K562 (cell line): ENCODE measurements around the gene PCSK7. TPM values are rescaled to one million over a fixed set of nuclear protein-coding genes. Genes with fewer than 3 reads are reported as not detected.

ENCODE experiments used
- DPF2 ChIP-seq: fragments of 450-650 bp; IDR thresholded peaks from 2 replicates; pipeline ENCODE4 v1.6.1; 2016
- ELF2 ChIP-seq: fragments of 250-450 bp; sonication (Bioruptor Pico); IDR thresholded peaks from 2 replicates; pipeline ENCODE4 v1.5.0; 2021; ENCODE audit warnings: mild to moderate bottlenecking
- MTA2 ChIP-seq: fragments of 450-650 bp; IDR thresholded peaks from 2 replicates; pipeline ENCODE4 v1.6.1; 2016; ENCODE audit warnings: low read depth
- SREBF2 ChIP-seq: sonication (generic); formaldehyde crosslinking; IDR thresholded peaks from 2 replicates; pipeline ENCODE4 v1.4.0; 2020; ENCODE audit warnings: mild to moderate bottlenecking, missing genetic modification reagents
- TRIM24 ChIP-seq, 2 experiments: fragments of 450-650 bp; IDR thresholded peaks; 2 replicates each; pipeline ENCODE4 v1.6.1; 2016
- ZNF263 ChIP-seq: sonication (generic); formaldehyde crosslinking; IDR thresholded peaks from 2 replicates; pipeline ENCODE4 v1.8.0; 2022; ENCODE audit warnings: mild to moderate bottlenecking, missing genetic modification reagents, borderline replicate concordance
- ZNF668 ChIP-seq: fragments of 250-450 bp; sonication (Bioruptor Pico); IDR thresholded peaks from 2 replicates; pipeline ENCODE4 v1.8.0; 2022; ENCODE audit warnings: mild to moderate bottlenecking, inconsistent platforms
- ZNF766 ChIP-seq: fragments of 200-800 bp; sonication (Bioruptor generic); conservative IDR thresholded peaks from 2 replicates; pipeline ENCODE4 v1.6.1; 2016; ENCODE audit warnings: missing genetic modification characterization, missing compliant biosample characterization
- ZZZ3 ChIP-seq: fragments of 450-650 bp; IDR thresholded peaks from 2 replicates; pipeline ENCODE4 v1.6.1; 2016; ENCODE audit warnings: antibody characterized with exemption, mild to moderate bottlenecking, moderate library complexity
- polyA plus RNA-seq, 8 experiments: library from polyadenylated mRNA; depleted of rRNA in 4 of 8; stranded (reverse) in 5 of 8; unstranded in 3 of 8; fragments of >200 nt; fragmentation: Nextera tagmentation in 2 of 8; fragmentation: Illumina TruSeq in 1 of 8; extraction: Ambion mirVana in 2 of 8; extraction: Trizol in 1 of 8; gene quantifications; 2 replicates each; pipeline versions ENCODE4 v1.2.1 to v1.2.3, GENCODE V29; 2011 to 2014; ENCODE audit warnings: inconsistent platforms in 1 of 8, missing spikeins in 1 of 8
- total RNA-seq, 7 experiments: library from RNA; depleted of rRNA in 6 of 7; stranded (reverse); fragments of >200 nt in 6 of 7; fragmentation: Illumina TruSeq in 2 of 7; extraction: Trizol in 2 of 7; gene quantifications; 2 replicates each; pipeline versions ENCODE4 v1.2.1 to v1.2.3, GENCODE V29; 2011 to 2021; ENCODE audit warnings: low replicate concordance in 1 of 7
- TF ChIP-seq, protein P1 (sequence below): IDR thresholded peaks from 2 replicates; pipeline ENCODE4 v1.6.1; 2012; ENCODE audit warnings: low read depth, low read length, improper control_type of control experiment, borderline replicate concordance
- TF ChIP-seq, protein P2 (sequence below), 3 experiments: fragments of 200-800 bp in 1 of 3; fragments of 250-450 bp in 1 of 3; fragments of 450-650 bp in 1 of 3; sonication (Bioruptor Pico) in 1 of 3; sonication (Bioruptor generic) in 1 of 3; formaldehyde crosslinking in 1 of 3; IDR thresholded peaks; 2 replicates each; pipeline versions ENCODE4 v1.6.1 to v1.8.0; 2016 to 2022; ENCODE audit warnings: mild to moderate bottlenecking in 2 of 3, missing genetic modification characterization in 2 of 3, missing compliant biosample characterization in 1 of 3, moderate library complexity in 1 of 3

PCSK7 gene
- total and polyA plus RNA-seq, 9 of the 15 experiments (the other 6 are each of a cell fraction or from before 2014, with no cell fraction given): 3.1 to 29.2 (median 15.6) TPM

DNA sequence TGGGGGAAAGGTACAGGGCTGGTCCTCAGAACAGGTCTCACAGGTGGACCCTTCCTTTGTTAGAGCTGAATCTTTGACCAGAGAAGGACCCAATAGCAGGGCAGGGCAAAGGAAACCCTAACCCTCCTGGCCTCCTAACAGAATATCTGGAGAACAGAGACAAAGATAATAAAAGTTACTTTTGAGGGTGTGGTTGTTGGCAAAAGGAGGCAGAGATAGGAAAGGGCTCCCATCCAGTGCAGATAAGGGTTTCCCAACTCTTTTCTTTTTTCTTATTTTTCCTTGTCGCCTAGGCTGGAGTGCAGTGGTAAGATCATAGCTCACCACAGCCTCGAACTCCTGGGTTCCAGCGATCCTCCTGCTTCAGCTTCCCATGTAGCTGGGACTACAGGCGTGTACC is 11.9 kb downstream of the PCSK7 start (continued):
- TF ChIP-seq SREBF2 (CRISPR knock-in tag): no peak
- TF ChIP-seq, protein P1, sequence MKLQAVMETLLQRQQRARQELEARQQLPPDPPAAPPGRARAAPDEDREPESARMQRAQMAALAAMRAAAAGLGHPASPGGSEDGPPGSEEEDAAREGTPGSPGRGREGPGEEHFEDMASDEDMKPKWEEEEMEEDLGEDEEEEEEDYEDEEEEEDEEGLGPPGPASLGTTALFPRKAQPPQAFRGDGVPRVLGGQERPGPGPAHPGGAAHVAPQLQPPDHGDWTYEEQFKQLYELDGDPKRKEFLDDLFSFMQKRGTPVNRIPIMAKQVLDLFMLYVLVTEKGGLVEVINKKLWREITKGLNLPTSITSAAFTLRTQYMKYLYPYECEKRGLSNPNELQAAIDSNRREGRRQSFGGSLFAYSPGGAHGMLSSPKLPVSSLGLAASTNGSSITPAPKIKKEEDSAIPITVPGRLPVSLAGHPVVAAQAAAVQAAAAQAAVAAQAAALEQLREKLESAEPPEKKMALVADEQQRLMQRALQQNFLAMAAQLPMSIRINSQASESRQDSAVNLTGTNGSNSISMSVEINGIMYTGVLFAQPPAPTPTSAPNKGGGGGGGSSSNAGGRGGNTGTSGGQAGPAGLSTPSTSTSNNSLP: no peak
- TF ChIP-seq MTA2: peak; percentile 47; the same call in 1 of the 2 replicates
- TF ChIP-seq ZZZ3: no peak
- TF ChIP-seq ELF2 (CRISPR knock-in tag): no peak
- TF ChIP-seq DPF2: peak; percentile 76
- no peak for TF ChIP-seq ZNF263 (CRISPR knock-in tag)
- TF ChIP-seq, protein P2, sequence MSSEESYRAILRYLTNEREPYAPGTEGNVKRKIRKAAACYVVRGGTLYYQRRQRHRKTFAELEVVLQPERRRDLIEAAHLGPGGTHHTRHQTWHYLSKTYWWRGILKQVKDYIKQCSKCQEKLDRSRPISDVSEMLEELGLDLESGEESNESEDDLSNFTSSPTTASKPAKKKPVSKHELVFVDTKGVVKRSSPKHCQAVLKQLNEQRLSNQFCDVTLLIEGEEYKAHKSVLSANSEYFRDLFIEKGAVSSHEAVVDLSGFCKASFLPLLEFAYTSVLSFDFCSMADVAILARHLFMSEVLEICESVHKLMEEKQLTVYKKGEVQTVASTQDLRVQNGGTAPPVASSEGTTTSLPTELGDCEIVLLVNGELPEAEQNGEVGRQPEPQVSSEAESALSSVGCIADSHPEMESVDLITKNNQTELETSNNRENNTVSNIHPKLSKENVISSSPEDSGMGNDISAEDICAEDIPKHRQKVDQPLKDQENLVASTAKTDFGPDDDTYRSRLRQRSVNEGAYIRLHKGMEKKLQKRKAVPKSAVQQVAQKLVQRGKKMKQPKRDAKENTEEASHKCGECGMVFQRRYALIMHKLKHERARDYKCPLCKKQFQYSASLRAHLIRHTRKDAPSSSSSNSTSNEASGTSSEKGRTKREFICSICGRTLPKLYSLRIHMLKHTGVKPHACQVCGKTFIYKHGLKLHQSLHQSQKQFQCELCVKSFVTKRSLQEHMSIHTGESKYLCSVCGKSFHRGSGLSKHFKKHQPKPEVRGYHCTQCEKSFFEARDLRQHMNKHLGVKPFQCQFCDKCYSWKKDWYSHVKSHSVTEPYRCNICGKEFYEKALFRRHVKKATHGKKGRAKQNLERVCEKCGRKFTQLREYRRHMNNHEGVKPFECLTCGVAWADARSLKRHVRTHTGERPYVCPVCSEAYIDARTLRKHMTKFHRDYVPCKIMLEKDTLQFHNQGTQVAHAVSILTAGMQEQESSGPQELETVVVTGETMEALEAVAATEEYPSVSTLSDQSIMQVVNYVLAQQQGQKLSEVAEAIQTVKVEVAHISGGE (CRISPR knock-in tag; IDR thresholded peaks at IDR 0.05): 0 out of 6 replicates have a peak, but pooled peaks of 1 of the 3 experiments have one; percentile 40
- peak; percentile 68; the same call in 1 of the 2 replicates for TF ChIP-seq ZNF766 (CRISPR knock-in tag)
- TF ChIP-seq ZNF668 (CRISPR knock-in tag): no peak
- TF ChIP-seq TRIM24 (IDR thresholded peaks at IDR 0.05): peak in 1 of 2 experiments; percentile 66; a peak in 2 of 4 replicates
